GM18951 (cell line): Measurements from ENCODE around the gene STAC3.

ENCODE experiments used
- POLR2A ChIP-seq: IDR thresholded peaks from 4 replicates; pipeline ENCODE4 v1.6.1; 2011; ENCODE audit warnings: mild to moderate bottlenecking; ENCODE audit not compliant: insufficient read length, insufficient read depth; ENCODE audit errors: extremely low read depth
- in situ Hi-C: fragments of 300-500 bp; cut with MboI; formaldehyde crosslinking; loops from one replicate; pipeline ENCODE4 v1.12.0; 2022; ENCODE audit warnings: low sequenced_read_pairs, mixed read lengths, inconsistent platforms; ENCODE audit not compliant: unreplicated experiment

STAC3 gene

DNA sequence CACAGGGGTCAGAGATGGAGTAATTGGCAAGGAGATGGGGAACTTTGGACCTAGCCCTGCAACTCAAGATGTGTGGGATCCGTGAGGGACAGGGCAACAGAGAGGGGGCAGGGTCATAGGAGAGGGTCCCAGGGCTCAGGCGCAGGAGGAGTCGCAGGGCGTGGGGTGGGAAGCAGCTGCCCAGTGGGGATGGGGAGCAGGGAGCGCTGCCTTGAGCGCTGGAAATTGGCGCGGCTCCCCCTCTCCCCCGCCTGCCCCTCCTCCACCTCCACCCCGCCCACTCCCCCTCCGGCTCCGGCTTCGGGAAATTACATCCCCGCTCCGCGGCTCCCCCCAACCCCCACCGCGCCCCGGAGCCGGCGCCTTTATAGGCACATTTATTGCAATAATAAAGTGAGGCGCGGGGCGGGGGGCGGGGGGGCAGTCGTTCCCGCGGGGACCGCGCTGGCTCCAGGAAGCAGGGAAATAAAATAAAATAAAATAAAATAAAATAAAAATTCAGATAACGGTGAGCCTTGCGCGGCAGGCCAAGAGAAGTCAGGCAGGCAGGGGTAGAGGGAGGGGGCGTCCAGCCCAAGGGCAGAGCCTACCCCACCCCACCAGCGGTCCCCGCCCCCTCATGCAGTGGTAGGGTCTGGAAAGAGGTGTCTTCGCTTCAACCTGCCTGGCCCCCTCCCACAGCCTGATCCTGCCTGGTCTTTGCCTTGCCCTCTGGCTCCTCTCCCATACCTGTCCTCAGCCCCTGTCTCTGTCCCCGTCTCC is 30.8 kb downstream of the STAC3 start:
- no peak for TF ChIP-seq POLR2A
- in situ Hi-C loops: no loop called here

DNA sequence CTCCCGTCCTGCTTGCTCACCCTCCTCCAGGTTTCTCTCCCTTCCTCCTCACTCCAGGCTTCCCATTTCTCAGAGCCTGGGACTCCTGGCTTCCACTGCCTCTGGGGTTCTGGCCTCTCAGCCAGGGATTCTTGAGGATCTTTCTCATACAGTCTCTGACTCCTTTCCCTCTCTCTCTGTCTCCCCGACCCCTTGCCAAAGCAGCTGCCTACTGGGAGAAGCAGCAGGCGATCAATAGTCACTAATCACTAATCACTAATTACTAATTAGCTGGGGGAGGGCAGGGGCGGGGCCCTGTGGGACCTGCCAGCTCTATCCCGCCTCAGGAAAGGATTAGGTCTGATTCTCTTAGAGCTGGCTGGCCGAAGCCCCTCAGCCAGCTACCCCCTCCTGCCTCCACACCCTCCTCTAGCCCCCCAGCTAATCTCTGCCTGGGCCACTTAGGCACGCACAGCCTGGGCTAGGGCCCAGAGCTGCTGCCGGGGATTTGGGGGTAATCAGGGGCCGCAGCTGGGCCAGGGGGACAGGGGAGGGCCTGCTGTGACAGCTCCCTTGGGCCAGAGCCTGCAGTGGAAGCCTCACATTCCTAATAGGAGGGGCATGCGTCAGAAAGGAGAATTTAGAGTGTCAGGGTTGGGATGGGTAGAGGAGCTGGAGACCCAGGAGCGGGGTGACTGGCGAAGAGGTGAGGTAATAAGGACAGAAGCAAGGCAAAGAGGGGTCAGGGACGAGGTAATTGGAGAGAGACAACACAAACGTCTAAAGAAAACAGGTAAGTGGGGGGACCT is 31.6 kb downstream of the STAC3 start:
- no peak for TF ChIP-seq POLR2A
- in situ Hi-C loops: no loop called here

DNA sequence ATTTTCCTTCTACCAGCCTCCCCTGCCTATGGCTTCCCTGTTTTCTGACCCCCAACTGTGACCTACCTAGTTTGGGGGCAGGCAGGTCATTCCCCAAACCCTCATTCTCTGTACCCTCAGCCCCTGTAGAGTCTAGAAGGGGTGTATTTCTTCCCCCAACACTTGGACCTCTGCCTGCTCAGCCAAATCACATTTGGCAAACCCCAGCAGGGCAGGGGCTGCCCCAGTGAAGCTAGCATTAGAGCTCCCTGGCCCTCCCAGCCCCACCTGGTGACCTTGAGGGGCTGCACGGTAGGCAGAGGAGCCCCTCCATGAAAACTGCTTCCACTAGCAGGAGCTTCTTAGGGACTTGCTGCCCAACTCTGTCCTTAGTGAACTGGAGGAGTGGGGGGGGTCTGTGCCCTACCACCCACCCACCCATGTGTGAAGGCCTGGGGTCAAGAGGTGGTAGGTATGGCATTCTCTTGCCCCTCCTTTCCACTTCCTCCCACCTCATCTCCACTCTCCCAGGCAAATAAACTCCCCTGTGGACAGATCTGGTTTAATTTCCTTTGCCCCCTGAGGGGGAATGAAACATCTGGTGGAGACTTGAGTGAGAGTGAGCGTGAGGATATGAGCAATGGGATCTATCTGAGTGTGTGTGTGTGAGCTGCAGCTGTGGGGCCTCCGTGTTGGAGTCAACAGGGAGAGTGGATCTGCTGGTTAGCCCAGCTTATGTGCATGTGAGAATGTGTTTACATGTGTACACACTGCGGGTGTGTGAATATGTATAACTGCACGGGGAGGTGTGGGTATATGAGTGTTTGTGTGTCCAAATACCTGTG is 32.7 kb downstream of the STAC3 start:
- in situ Hi-C loops: no loop called here
- no peak for TF ChIP-seq POLR2A

DNA sequence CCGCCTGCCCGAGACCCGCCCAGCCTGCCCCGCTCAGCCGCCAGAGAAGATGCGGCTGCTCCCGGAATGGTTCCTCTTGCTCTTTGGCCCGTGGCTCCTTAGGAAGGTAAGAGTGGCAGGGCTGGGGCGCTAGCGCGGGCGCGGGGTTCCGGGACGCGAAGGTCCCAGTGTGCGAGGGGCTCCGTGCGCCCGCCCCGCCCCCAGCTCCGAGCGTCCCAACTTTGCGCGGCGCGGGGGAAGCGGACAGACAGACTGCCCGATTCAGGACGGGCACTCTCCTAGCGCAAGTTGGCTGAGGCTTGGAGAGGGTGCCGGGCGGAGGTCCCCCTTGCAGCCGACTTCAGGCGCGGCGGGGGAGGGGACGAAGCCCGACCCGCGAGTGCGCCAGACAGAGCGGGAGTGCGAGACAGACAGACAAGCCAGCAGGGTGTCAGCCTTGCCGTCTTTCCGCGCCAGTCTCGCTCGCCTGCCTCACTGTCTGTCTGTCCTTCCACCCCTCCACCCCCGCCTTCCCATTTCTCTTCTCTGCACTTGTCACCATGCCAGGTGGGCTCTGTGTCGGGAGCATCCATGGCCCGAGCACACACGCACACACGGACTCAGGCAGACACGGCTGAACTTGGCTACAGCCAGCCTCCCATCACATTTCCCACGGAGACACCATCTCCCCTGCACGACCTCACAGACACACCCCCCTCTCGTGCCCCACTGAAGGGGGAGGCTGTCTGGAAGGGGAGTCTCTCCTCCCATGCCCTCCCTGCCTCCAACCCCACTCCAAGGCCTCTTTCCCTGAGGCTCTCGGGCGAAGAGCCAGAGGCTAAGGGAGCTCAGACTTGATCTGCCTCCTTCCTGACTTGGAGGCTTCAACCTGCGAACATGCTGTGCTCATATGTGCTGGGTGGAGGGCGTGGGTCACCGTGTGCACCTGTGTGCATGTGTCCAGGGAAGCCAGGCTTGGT is 33.8 kb downstream of the STAC3 start:
- no peak for TF ChIP-seq POLR2A
- in situ Hi-C loops: no loop called here

DNA sequence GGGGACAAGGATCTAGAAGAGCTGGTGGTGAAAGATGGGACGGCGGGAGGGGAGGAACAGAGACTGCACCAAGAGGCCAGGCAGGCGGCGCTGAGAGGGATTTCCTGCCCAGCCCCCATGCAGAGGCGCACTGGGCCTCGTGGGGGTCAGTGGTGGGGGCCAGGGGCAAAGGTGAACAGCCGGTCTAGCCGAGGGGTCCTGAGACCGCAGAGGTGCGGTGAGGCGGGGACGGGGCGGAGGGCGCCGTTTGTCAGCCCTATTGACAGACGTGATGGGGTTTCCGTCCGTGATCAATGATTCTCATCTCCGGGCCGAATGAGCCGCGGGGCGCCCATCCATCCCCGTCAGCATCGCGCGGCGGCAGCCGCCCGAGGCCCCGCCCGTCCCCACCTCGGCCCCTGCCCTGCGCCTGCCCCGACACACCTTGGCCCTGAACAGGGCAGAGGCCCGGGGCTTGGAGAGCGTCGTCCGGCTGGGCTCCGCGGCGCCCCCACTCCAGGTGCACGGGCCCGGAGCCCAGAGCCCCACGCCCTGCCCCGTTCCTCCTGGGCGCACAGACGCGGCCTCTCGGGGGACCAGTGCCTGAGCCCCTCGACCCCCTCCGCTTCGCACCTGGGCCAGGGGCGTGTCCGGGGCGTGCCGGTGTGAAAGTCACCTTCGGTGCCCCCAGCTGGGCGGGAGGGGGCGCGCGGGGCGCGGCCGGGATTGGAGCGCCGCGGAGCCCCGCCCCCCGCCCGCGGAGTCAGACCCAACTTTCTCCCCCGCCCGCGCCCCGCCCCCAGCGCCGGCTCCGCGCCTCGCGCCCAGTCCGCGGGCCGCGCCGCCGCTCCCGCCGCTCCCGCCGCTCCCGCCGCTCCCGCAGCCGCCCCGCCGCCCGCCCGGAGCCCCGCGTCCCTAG is 34.7 kb downstream of the STAC3 start, which contains the start of gene NXPH4:
Gene NXPH4 (plus strand): TSS at position 781 of the 898 bp plus-strand sequence. CDS start 176 bp downstream, outside the sequence.
- in situ Hi-C loops: no loop called here
- no peak for TF ChIP-seq POLR2A

DNA sequence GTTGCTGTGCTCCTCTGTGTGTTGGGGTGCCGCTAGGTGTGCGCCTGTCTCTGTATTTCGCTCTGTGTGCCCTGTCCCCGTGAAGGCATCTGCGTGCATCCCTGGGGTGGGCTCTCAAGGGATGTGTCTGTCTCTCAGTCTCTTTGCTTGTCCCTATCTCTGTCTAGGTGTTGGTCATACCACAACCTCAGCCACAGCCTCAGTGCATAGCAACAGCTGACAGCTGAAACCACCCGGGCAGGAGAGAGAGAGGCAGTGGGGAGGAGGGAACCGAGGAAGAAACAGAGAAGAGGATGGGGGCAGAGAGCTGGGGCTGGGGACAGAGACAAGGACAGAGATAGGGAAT is 35.3 kb downstream of the STAC3 start:
- no peak for TF ChIP-seq POLR2A
- in situ Hi-C loops: no loop called here

DNA sequence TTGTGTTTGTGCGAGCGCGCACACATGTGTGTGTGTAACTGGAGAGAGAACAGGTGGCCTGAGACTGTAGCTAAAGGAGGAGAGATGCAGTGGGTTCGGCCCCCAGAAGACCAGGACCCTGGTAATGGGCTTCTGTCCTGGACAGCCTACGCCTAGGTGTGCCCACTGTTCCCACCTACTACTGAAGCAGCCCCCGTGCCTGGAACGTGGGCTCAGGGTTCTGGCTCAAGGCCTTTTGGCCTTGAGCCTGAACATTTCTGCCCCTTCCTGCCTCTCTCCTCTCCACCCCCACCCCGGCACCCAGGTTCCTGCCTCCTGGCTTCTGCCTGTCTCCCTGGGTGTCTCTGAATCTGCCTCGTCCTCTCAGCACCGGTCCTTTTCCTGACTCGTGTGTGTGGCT is 35.9 kb downstream of the STAC3 start:
- no peak for TF ChIP-seq POLR2A
- in situ Hi-C loops: no loop called here

DNA sequence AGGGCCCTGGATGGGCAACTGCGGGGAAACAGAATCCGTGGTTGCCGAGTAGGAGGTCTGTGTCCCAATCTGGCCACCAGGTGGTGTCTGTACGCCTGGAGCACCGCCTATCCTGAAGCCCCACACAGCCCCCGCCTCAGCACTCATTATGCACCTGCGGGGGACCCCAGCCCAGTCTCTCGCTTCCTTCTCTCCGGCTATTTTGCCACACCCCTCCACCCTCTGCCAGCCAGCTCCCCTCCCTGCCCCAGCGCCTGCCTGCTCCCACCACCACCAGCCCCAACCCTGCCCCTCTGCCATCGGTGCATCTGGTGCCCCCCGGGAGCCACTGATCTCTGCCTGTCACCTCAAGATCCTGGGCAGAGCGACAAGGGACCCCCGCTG is 36.6 kb downstream of the STAC3 start:
- TF ChIP-seq POLR2A: no peak
- in situ Hi-C loops: no loop called here

DNA sequence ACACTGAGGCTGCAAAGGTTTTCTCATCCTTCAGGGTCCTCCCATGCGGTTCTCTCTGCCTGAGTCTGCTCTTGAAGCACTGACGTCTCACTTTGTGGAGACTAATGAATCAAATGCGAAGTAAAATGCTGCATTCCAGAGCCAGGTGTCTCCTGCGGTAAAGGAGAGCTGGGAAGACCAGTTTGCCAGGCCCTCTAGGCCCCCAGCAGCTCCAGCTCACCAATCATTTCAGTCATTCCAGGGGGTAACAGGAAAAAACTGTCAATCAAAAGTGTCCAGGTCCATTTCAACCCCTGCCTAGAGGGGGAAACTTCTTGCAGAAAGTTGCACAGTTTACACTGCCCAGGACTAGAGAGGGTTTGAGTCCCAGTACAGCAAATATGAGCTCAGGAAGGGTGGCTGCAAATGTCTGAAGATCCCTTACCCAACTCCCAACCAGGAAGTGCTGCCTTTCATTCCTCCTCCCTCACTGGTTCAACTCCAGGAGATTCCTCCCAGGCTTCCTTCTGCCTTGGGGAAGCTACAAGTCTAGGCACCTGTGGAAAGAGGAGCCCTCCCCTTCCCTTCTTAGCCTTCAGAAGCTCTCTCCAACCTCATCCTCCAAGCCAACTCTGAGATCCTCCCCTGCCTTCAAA is 37.1 kb downstream of the STAC3 start:
- in situ Hi-C loops: no loop called here
- TF ChIP-seq POLR2A: no peak

DNA sequence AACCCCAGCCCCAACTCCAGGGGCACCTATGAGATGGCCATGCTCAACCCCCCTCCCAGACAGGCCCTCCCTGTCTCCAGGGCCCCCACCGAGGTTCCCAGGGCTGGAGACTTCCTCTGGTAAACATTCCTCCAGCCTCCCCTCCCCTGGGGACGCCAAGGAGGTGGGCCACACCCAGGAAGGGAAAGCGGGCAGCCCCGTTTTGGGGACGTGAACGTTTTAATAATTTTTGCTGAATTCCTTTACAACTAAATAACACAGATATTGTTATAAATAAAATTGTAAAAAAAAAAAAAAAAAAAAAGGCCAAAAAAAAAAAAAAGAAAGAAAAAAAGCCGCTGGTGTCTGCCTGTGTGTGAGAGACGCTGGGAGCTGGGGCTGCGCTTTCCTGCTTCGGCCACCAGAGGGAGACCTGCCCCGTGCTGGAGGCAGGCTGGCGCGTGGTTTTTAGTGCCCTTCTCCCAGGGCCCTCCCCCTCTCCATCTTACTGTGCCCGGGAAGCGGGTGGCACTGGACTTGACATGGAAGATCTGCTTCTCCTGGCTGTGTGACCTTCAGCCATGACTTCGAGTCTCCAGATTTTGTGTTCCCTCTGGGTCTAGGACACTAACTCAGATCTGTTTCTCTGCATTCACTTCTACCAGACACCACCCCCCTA is 37.8 kb downstream of the STAC3 start:
- in situ Hi-C loops: no loop called here
- no peak for TF ChIP-seq POLR2A

DNA sequence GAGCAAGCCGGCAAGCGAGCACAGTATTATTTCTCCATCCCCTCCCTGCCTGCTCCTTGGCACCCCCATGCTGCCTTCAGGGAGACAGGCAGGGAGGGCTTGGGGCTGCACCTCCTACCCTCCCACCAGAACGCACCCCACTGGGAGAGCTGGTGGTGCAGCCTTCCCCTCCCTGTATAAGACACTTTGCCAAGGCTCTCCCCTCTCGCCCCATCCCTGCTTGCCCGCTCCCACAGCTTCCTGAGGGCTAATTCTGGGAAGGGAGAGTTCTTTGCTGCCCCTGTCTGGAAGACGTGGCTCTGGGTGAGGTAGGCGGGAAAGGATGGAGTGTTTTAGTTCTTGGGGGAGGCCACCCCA is 38.3 kb downstream of the STAC3 start:
- in situ Hi-C loops: no loop called here
- no peak for TF ChIP-seq POLR2A
